DND-41 (cell line): ENCODE data around the gene ATF6B.
A peak's percentile ranks its signal among the peaks of the same experiment; 100 is the strongest.

Experiments
- EZH2 ChIP-seq: IDR thresholded peaks from 3 replicates; pipeline ENCODE4 v1.6.1; 2012; ENCODE audit warnings: borderline replicate concordance, low read depth, mild to moderate bottlenecking, moderate library complexity, low read length, inconsistent platforms; ENCODE audit not compliant: severe bottlenecking
- TF ChIP-seq, protein P1 (sequence below): IDR thresholded peaks from 2 replicates; pipeline ENCODE4 v1.5.1; 2012; ENCODE audit warnings: borderline replicate concordance, low read length, moderate library complexity, mild to moderate bottlenecking; ENCODE audit not compliant: poor library complexity, severe bottlenecking; ENCODE audit errors: extremely low read depth

DNA sequence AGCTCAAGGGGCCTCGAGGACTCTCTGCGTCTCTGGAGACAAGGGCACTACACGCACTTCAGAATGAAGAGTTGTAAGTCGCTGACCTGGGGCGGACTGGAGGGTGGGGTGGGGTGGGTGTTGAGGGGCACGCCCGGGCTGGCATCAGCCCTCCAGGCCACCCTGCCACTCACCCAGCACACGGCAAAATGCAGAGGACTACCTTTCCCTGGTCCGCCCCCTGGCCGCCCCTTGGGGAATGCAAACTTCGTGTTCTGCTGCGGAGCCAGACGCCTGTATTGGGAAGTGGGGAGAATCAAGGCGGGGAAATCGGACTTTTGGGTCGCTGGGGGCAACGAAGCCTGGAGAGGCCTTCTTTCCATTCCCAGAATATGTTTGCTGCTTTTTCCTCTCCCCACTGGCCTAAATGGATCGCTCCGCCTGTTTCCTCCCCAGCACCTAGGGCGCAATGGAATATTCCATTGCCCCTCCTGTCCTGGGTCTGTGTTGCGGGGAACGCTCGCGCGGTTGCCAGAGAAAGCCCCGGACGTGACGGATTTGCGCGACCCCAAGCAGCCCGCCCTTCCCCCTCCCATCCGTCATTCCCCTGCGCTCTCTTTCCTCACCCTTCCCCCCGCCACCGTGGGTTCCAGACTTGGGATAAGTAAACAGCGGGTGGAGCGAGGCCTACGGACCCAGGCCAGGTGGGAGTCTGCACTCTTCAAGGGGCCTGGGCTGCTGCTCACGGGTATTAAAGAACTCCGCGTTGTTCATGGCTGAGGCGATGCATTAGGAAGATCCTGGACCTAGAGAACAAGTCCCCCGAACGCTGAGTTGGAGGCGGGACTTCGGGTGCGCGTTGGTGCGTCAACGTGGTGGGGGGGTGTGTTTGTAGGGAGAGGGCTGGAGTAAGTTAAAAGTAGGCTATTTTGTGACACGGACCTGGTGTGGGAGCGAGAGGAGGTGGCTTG is 25.8 kb upstream of the ATF6B start, which contains the start of gene PPT2:
- TF ChIP-seq, protein P1, sequence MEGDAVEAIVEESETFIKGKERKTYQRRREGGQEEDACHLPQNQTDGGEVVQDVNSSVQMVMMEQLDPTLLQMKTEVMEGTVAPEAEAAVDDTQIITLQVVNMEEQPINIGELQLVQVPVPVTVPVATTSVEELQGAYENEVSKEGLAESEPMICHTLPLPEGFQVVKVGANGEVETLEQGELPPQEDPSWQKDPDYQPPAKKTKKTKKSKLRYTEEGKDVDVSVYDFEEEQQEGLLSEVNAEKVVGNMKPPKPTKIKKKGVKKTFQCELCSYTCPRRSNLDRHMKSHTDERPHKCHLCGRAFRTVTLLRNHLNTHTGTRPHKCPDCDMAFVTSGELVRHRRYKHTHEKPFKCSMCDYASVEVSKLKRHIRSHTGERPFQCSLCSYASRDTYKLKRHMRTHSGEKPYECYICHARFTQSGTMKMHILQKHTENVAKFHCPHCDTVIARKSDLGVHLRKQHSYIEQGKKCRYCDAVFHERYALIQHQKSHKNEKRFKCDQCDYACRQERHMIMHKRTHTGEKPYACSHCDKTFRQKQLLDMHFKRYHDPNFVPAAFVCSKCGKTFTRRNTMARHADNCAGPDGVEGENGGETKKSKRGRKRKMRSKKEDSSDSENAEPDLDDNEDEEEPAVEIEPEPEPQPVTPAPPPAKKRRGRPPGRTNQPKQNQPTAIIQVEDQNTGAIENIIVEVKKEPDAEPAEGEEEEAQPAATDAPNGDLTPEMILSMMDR, result peak; percentile 27
- TF ChIP-seq EZH2, result no peak
